H9 (cell line): ENCODE results near the gene TCIRG1. TPM values are rescaled to one million over a fixed set of nuclear protein-coding genes. Genes with fewer than 3 reads are reported as not detected.

ENCODE experiments used
- DNase-seq: peaks from one replicate; pipeline ENCODE4 v3.0.0-alpha.2; 2017
- H2AFZ ChIP-seq: one replicate; pipeline ENCODE4 v1.6.1; 2013; ENCODE audit warnings: mild to moderate bottlenecking, low read length, control low read depth, moderate library complexity
- H2AK5ac ChIP-seq: 2 replicates; pipeline ENCODE4 v1.6.1; 2013; ENCODE audit warnings: low read length, control low read depth, mixed read lengths; ENCODE audit not compliant: insufficient read length
- H2BK120ac ChIP-seq: one replicate; pipeline ENCODE4 v1.6.1; 2013; ENCODE audit warnings: low read depth, mild to moderate bottlenecking, low read length, control low read depth, inconsistent platforms; ENCODE audit not compliant: poor library complexity, severe bottlenecking
- H2BK12ac ChIP-seq: 2 replicates; pipeline ENCODE4 v1.6.1; 2013; ENCODE audit warnings: low read length, control low read depth, mixed read lengths, low read depth; ENCODE audit not compliant: insufficient read length
- H2BK15ac ChIP-seq: 2 replicates; pipeline ENCODE4 v1.6.1; 2013; ENCODE audit warnings: low read depth, low read length, control low read depth
- H2BK20ac ChIP-seq: one replicate; pipeline ENCODE4 v1.6.1; 2013; ENCODE audit warnings: low read depth, mild to moderate bottlenecking, low read length, control low read depth, inconsistent platforms; ENCODE audit not compliant: poor library complexity, severe bottlenecking
- H2BK5ac ChIP-seq: 2 replicates; pipeline ENCODE4 v1.6.1; 2013; ENCODE audit warnings: low read length, control low read depth, mixed read lengths; ENCODE audit not compliant: insufficient read length
- H3K14ac ChIP-seq: 2 replicates; pipeline ENCODE4 v1.6.1; 2013; ENCODE audit warnings: low read length, control low read depth; ENCODE audit not compliant: insufficient read depth
- H3K18ac ChIP-seq: 2 replicates; pipeline ENCODE4 v1.6.1; 2013; ENCODE audit warnings: low read depth, mild to moderate bottlenecking, mixed read lengths, low read length, control low read depth; ENCODE audit not compliant: insufficient read length
- H3K23ac ChIP-seq: 2 replicates; pipeline ENCODE4 v1.6.1; 2013; ENCODE audit warnings: low read length, control low read depth, mixed read lengths, low read depth; ENCODE audit not compliant: insufficient read length
- H3K23me2 ChIP-seq: 2 replicates; pipeline ENCODE4 v1.6.1; 2013; ENCODE audit warnings: low read depth, mild to moderate bottlenecking, mixed read lengths, low read length, control low read depth; ENCODE audit not compliant: insufficient read length, poor library complexity, severe bottlenecking
- H3K27ac ChIP-seq: 2 replicates; pipeline ENCODE4 v1.5.1; 2013; ENCODE audit warnings: low read length, control low read depth, mixed read lengths, low read depth; ENCODE audit not compliant: insufficient read length
- H3K27me3 ChIP-seq: 2 replicates; pipeline ENCODE4 v1.6.1; 2013; ENCODE audit warnings: low read length, control low read depth, inconsistent platforms; ENCODE audit not compliant: insufficient read depth
- H3K4ac ChIP-seq: 2 replicates; pipeline ENCODE4 v1.6.1; 2013; ENCODE audit warnings: low read depth, mild to moderate bottlenecking, control low read depth, inconsistent platforms, low read length, moderate library complexity
- H3K4me1 ChIP-seq: 2 replicates; pipeline ENCODE4 v1.6.1; 2013; ENCODE audit warnings: low read length, control low read depth, inconsistent platforms; ENCODE audit not compliant: insufficient read depth
- H3K4me2 ChIP-seq: 2 replicates; pipeline ENCODE4 v1.6.1; 2013; ENCODE audit warnings: low read length, control low read depth, mixed read lengths; ENCODE audit not compliant: insufficient read length, insufficient read depth
- H3K56ac ChIP-seq: 2 replicates; pipeline ENCODE4 v1.6.1; 2013; ENCODE audit warnings: low read depth, mild to moderate bottlenecking, mixed read lengths, low read length, control low read depth; ENCODE audit not compliant: insufficient read length
- H3K79me1 ChIP-seq: 2 replicates; pipeline ENCODE4 v1.6.1; 2013; ENCODE audit warnings: low read depth, mild to moderate bottlenecking, moderate library complexity, low read length, control low read depth, inconsistent platforms; ENCODE audit not compliant: insufficient read depth, poor library complexity, severe bottlenecking
- H3K79me2 ChIP-seq: 2 replicates; pipeline ENCODE4 v1.6.1; 2013; ENCODE audit warnings: low read length, control low read depth, inconsistent platforms; ENCODE audit not compliant: insufficient read depth
- H3K9ac ChIP-seq: 2 replicates; pipeline ENCODE4 v1.6.1; 2013; ENCODE audit warnings: low read length, control low read depth, mixed read lengths; ENCODE audit not compliant: insufficient read length; ENCODE audit errors: extremely low read depth
- H3K9me3 ChIP-seq: one replicate; pipeline ENCODE4 v1.6.1; 2013; ENCODE audit warnings: low read depth, low read length, inconsistent platforms; ENCODE audit not compliant: control insufficient read depth
- H3T11ph ChIP-seq: one replicate; pipeline ENCODE4 v1.6.1; 2013; ENCODE audit warnings: mild to moderate bottlenecking, low read length, control low read depth, inconsistent platforms
- H4K20me1 ChIP-seq: one replicate; pipeline ENCODE4 v1.6.1; 2013; ENCODE audit not compliant: control insufficient read depth, insufficient read length, insufficient read depth
- H4K5ac ChIP-seq: 2 replicates; pipeline ENCODE4 v1.6.1; 2013; ENCODE audit warnings: low read depth, mild to moderate bottlenecking, mixed read lengths, low read length, control low read depth; ENCODE audit not compliant: insufficient read length
- H4K8ac ChIP-seq: replicated peaks from 2 replicates; pipeline ENCODE4 v1.6.1; 2013; ENCODE audit warnings: low read length, control low read depth, mixed read lengths, low read depth; ENCODE audit not compliant: insufficient read length
- H4K91ac ChIP-seq: 2 replicates; pipeline ENCODE4 v1.6.1; 2013; ENCODE audit warnings: low read depth, mild to moderate bottlenecking, moderate library complexity, mixed read lengths, low read length, control low read depth; ENCODE audit not compliant: insufficient read length
- H3K27ac Mint-ChIP-seq, 3 experiments: 2 replicates in 2 of 3; 3 replicates in 1 of 3; pipeline ENCODE4 v1.8.0; 2020 to 2021; ENCODE audit warnings: mixed read lengths in 3 of 3, mild to moderate bottlenecking in 1 of 3, moderate library complexity in 1 of 3
- H3K27me3 Mint-ChIP-seq: 2 replicates; pipeline ENCODE4 v1.8.0; 2021; ENCODE audit warnings: low read depth, mild to moderate bottlenecking, moderate library complexity, mixed read lengths
- H3K36me3 Mint-ChIP-seq, 3 experiments: 2 replicates in 2 of 3; 3 replicates in 1 of 3; pipeline ENCODE4 v1.8.0; 2020 to 2021; ENCODE audit warnings: low read depth in 3 of 3, mixed read lengths in 3 of 3; ENCODE audit not compliant: insufficient read depth in 1 of 3
- H3K4me1 Mint-ChIP-seq, 2 experiments: 2 replicates each; pipeline ENCODE4 v1.8.0; 2020; ENCODE audit warnings: mixed read lengths in 2 of 2
- H3K4me3 Mint-ChIP-seq, 2 experiments: 2 replicates in 1 of 2; 3 replicates in 1 of 2; pipeline ENCODE4 v1.8.0; 2020 to 2021; ENCODE audit warnings: mild to moderate bottlenecking in 2 of 2, mixed read lengths in 2 of 2, moderate library complexity in 1 of 2
- H3K9me3 Mint-ChIP-seq, 2 experiments: 2 replicates in 1 of 2; 3 replicates in 1 of 2; pipeline ENCODE4 v1.8.0; 2020; ENCODE audit warnings: mild to moderate bottlenecking in 2 of 2, mixed read lengths in 2 of 2, moderate library complexity in 1 of 2
- WGBS: extraction: QIAGEN DNeasy Blood & Tissue Kit; methylation state at CpG from one replicate; pipeline ENCODE4 v1.1.7; 2013; ENCODE audit warnings: missing lambda C conversion rate, low lambda C conversion rate, mixed read lengths; ENCODE audit not compliant: insufficient read length; ENCODE audit errors: extremely low coverage; 5-methylcytosine and 5-hydroxymethylcytosine counted together
- total RNA-seq: library from RNA; stranded (reverse); gene quantifications from 2 replicates; pipeline ENCODE4 v1.2.1, GENCODE V29; 2021
- TF ChIP-seq, protein P1 (sequence below): fragments of 200-600 bp; sonication (generic); conservative IDR thresholded peaks from 3 replicates; pipeline ENCODE4 v1.8.0; 2021; ENCODE audit warnings: antibody characterized with exemption, mild to moderate bottlenecking

Gene TCIRG1
- total RNA-seq, 1 experiment from 2014 or later: 24.4 TPM

DNA sequence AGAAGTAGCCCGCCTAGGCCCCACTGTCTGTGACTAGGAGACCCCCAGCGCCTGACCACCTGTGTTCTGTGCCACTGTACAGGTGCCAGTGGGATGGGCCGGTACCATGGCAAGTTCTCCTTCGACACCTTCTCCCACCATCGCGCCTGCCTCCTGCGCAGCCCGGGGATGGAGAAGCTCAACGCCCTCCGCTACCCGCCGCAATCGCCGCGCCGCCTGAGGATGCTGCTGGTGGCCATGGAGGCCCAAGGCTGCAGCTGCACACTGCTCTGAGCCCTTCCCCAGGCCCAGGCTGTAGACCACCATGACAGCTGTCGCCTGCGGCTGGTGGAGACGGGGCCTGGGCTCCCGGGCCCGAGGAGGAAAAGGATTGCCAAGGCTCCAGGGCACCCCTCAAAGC lies 11.2 kb upstream of the TCIRG1 start:
- H4K5ac ChIP-seq: no peak overlapping the region
- no peak overlapping the region for H2BK20ac ChIP-seq
- no CpG with 5 or more reads among the region's 21 CpGs for whole genome bisulfite sequencing
- no peak overlapping the region for H3K23ac ChIP-seq
- Mint-ChIP-seq H3K27me3 (no peaks in the 10 kb centered on the region), H3K9me3 (no peaks in the 10 kb centered on the region), H3K36me3 (peaks cover 12 to 33% (median 22%) of the 10 kb centered on the region in 3 experiments), H3K4me3 (no peak overlapping the region), H3K4me1 (peaks cover 22 to 24% of the 10 kb centered on the region in 2 experiments), H3K27ac (peak overlapping the region in 1 of 3 experiments; percentile 74; a peak in 1 of 7 replicates)
- H3K14ac ChIP-seq: no peak overlapping the region
- peaks cover 5% of the 10 kb centered on the region for H3K79me1 ChIP-seq
- no peak overlapping the region for H2BK15ac ChIP-seq
- no peak overlapping the region for H2AK5ac ChIP-seq
- H4K8ac ChIP-seq: no peak overlapping the region
- no peak overlapping the region for H4K91ac ChIP-seq
- H2BK120ac ChIP-seq: no peak overlapping the region
- DNase-seq: no peak
- H3K4me1 ChIP-seq: no peaks in the 10 kb centered on the region; the same call in 1 of the 2 replicates
- H3K79me2 ChIP-seq: no peaks in the 10 kb centered on the region
- TF ChIP-seq, protein P1, sequence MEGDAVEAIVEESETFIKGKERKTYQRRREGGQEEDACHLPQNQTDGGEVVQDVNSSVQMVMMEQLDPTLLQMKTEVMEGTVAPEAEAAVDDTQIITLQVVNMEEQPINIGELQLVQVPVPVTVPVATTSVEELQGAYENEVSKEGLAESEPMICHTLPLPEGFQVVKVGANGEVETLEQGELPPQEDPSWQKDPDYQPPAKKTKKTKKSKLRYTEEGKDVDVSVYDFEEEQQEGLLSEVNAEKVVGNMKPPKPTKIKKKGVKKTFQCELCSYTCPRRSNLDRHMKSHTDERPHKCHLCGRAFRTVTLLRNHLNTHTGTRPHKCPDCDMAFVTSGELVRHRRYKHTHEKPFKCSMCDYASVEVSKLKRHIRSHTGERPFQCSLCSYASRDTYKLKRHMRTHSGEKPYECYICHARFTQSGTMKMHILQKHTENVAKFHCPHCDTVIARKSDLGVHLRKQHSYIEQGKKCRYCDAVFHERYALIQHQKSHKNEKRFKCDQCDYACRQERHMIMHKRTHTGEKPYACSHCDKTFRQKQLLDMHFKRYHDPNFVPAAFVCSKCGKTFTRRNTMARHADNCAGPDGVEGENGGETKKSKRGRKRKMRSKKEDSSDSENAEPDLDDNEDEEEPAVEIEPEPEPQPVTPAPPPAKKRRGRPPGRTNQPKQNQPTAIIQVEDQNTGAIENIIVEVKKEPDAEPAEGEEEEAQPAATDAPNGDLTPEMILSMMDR: no peak
- H3K23me2 ChIP-seq: peaks cover 8% of the 10 kb centered on the region
- no peak overlapping the region for H3K4ac ChIP-seq
- H3T11ph ChIP-seq: no peak overlapping the region
- H3K27me3 ChIP-seq: no peaks in the 10 kb centered on the region
- no peak overlapping the region for H3K4me2 ChIP-seq
- no peak overlapping the region for H2BK5ac ChIP-seq
- H3K56ac ChIP-seq: no peak overlapping the region
- H2BK12ac ChIP-seq: no peak overlapping the region
- no peaks in the 10 kb centered on the region for H3K9me3 ChIP-seq
- H3K27ac ChIP-seq: no peak overlapping the region
- H3K9ac ChIP-seq: no peak overlapping the region
- H3K18ac ChIP-seq: no peak overlapping the region
- H2AFZ ChIP-seq: no peak overlapping the region
- no peaks in the 10 kb centered on the region for H4K20me1 ChIP-seq
